ENCODE results near the gene CENPT.
"Not testable (repeated sequence)": the region's sequence is repeated elsewhere in the genome, so short reads cannot be mapped to it uniquely, and the experiment has no call there.

CENPT gene

GRCh38 chr16:67845291-67846062 is 2.0 kb downstream of the CENPT start:
- DNase-seq: no peak

GRCh38 chr16:67844497-67844896 is 3.0 kb downstream of the CENPT start:
- DNase-seq: no peak

- no peak for DNase-seq
These were observed 4.1 kb downstream of the CENPT start for GRCh38 chr16:67843343-67843765.

GRCh38 chr16:67842509-67843342 is 4.8 kb downstream of the CENPT start:
- DNase-seq: peak; percentile 50

- peak; percentile 90 for DNase-seq
These were observed 5.5 kb downstream of the CENPT start, which contains the start of gene THAP11 for GRCh38 chr16:67841816-67842508. TSS of gene THAP11 (plus strand) at chr16:67842320. CDS start at chr16:67842555, 235 bp downstream.

GRCh38 chr16:67841198-67841815 is 6.2 kb downstream of the CENPT start:
- DNase-seq: no peak

GRCh38 chr16:67837811-67838210 is 9.7 kb downstream of the CENPT start:
- no peak for DNase-seq

- not testable (repeated sequence) for DNase-seq
These were observed 10.3 kb downstream of the CENPT start for GRCh38 chr16:67837190-67837589.

- no peak for DNase-seq
These were observed 13.3 kb downstream of the CENPT start for GRCh38 chr16:67834242-67834614.

GRCh38 chr16:67833415-67834241 is 13.9 kb downstream of the CENPT start:
- DNase-seq: peak; percentile 88

GRCh38 chr16:67833030-67833414 is 14.5 kb downstream of the CENPT start:
- DNase-seq: no peak

GRCh38 chr16:67828651-67829050 is 18.8 kb downstream of the CENPT start:
- DNase-seq: no peak

GRCh38 chr16:67825906-67826305 is 21.6 kb downstream of the CENPT start:
- DNase-seq: no peak

- no peak for DNase-seq
These were observed 22.4 kb downstream of the CENPT start for GRCh38 chr16:67825119-67825518.

- DNase-seq: no peak
These were observed 25.0 kb downstream of the CENPT start for GRCh38 chr16:67822511-67822910.

GRCh38 chr16:67820608-67821259 is 26.8 kb downstream of the CENPT start:
- DNase-seq: no peak

GRCh38 chr16:67814567-67814966 is 32.9 kb downstream of the CENPT start:
- no peak for DNase-seq

GRCh38 chr16:67811899-67812298 is 35.6 kb downstream of the CENPT start:
- DNase-seq: no peak

GRCh38 chr16:67807148-67807682 is 40.3 kb downstream of the CENPT start:
- no peak for DNase-seq

GRCh38 chr16:67806428-67807147 is 40.9 kb downstream of the CENPT start, which contains the start of the genes RANBP10 and TSNAXIP1:
TSS of gene RANBP10 (minus strand) at chr16:67806560. CDS start at chr16:67806536, 24 bp downstream.
TSS of gene TSNAXIP1 (plus strand) at chr16:67806889. CDS start at chr16:67807150, 261 bp downstream.
- DNase-seq: peak; percentile 90
